NB4 (cell line): ENCODE measurements around the gene CCM2.

Source experiments
- DNase-seq: peaks from one replicate; pipeline ENCODE4 v3.0.0; 2010; ENCODE audit warnings: low read depth
- H3K4me3 ChIP-seq: one replicate; pipeline ENCODE4 v1.5.1; 2011; ENCODE audit warnings: mild to moderate bottlenecking, low read depth, low read length, moderate library complexity
- CTCF ChIP-seq: IDR thresholded peaks from one replicate; pipeline ENCODE4 v1.5.1; 2012; ENCODE audit warnings: low read depth, low read length
- MAX ChIP-seq: IDR thresholded peaks from 2 replicates; pipeline ENCODE4 v1.6.1; 2011; ENCODE audit warnings: low read depth, low read length
- MYC ChIP-seq: IDR thresholded peaks from 2 replicates; pipeline ENCODE4 v1.6.1; 2011; ENCODE audit warnings: low read depth, low read length
- POLR2A ChIP-seq: IDR thresholded peaks from 2 replicates; pipeline ENCODE4 v1.6.1; 2011; ENCODE audit warnings: mild to moderate bottlenecking; ENCODE audit not compliant: insufficient read length; ENCODE audit errors: extremely low read depth

CCM2 gene

GRCh38 chr7:44981035-44981706 lies 18.8 kb upstream of the CCM2 start:
- DNase-seq = peak; percentile 77
- H3K4me3 ChIP-seq = peak overlapping the region; percentile 35
- TF ChIP-seq MAX (no peak; the same call in 1 of the 2 replicates), POLR2A (no peak), CTCF (peak; percentile 18), MYC (no peak)

- peak; percentile 60 for DNase-seq
- no peak for TF ChIP-seq MYC
- peak; percentile 13 for TF ChIP-seq POLR2A
- 0 out of 2 replicates have a peak, but pooled peaks have one; percentile 30 for TF ChIP-seq MAX
- TF ChIP-seq CTCF = no peak
- H3K4me3 ChIP-seq = peak overlapping the region; percentile 90
These were observed 17.5 kb upstream of the CCM2 start for GRCh38 chr7:44982535-44982923.

- no peak for DNase-seq
- peak overlapping the region; percentile 90 for H3K4me3 ChIP-seq
- TF ChIP-seq CTCF = no peak
- no peak for TF ChIP-seq MYC
- TF ChIP-seq POLR2A = no peak
- no peak for TF ChIP-seq MAX
These were observed 17.0 kb upstream of the CCM2 start for GRCh38 chr7:44982970-44983369.

- no peak for TF ChIP-seq POLR2A
- peak overlapping the region; percentile 90 for H3K4me3 ChIP-seq
- DNase-seq = peak; percentile 36
These were observed 16.1 kb upstream of the CCM2 start for GRCh38 chr7:44983742-44984477.

- peak overlapping the region; percentile 90 for H3K4me3 ChIP-seq
- no peak for DNase-seq
- no peak for TF ChIP-seq CTCF
- no peak for TF ChIP-seq MYC
- TF ChIP-seq POLR2A = peak; percentile 35
- TF ChIP-seq MAX = no peak
These were observed 15.6 kb upstream of the CCM2 start for GRCh38 chr7:44984478-44984758.

GRCh38 chr7:44985033-44985695 lies 14.8 kb upstream of the CCM2 start:
- TF ChIP-seq MAX (no peak), CTCF (no peak), MYC (no peak), POLR2A (no peak)
- peak overlapping the region; percentile 90 for H3K4me3 ChIP-seq
- DNase-seq = peak; percentile 47
